Neural cell (in vitro differentiated cells): ENCODE data around the gene APIP. TPM values are rescaled to one million over a fixed set of nuclear protein-coding genes. Genes with fewer than 3 reads are reported as not detected.

Experiments
- H2AFZ ChIP-seq: fragments of 200-600, 300-800 bp; sonication (generic), shearing (Covaris generic); 2 replicates; pipeline ENCODE4 v1.6.0; 2014; ENCODE audit warnings: low read depth, mild to moderate bottlenecking, antibody characterized with exemption, low read length, moderate library complexity
- H3F3A ChIP-seq: fragments of 200-600 bp; shearing (Covaris generic); 2 replicates; pipeline ENCODE4 v1.6.1; 2016; ENCODE audit warnings: mild to moderate bottlenecking, moderate library complexity, mixed read lengths, antibody characterized with exemption, low read length; ENCODE audit not compliant: insufficient read depth, poor library complexity, severe bottlenecking
- H3K27ac ChIP-seq: fragments of 200-600, 300-800 bp; sonication (generic), shearing (Covaris generic); 2 replicates; pipeline ENCODE4 v1.5.1; 2014; ENCODE audit warnings: mild to moderate bottlenecking, low read length, moderate library complexity
- H3K27me3 ChIP-seq: fragments of 300-800, 200-600 bp; sonication (generic), shearing (Covaris generic); 2 replicates; pipeline ENCODE4 v1.6.0; 2014; ENCODE audit warnings: mild to moderate bottlenecking, low read depth, low read length, moderate library complexity; ENCODE audit not compliant: insufficient read depth
- H3K36me3 ChIP-seq: fragments of 300-800, 200-600 bp; sonication (generic), shearing (Covaris generic); 2 replicates; pipeline ENCODE4 v1.5.1; 2014; ENCODE audit warnings: mild to moderate bottlenecking, antibody characterized with exemption, low read length, moderate library complexity; ENCODE audit not compliant: insufficient read depth
- H3K4me2 ChIP-seq: fragments of 300-800, 200-600 bp; sonication (generic), shearing (Covaris generic); 2 replicates; pipeline ENCODE4 v1.6.0; 2014; ENCODE audit warnings: mild to moderate bottlenecking, low read length
- H3K4me3 ChIP-seq: fragments of 300-800, 200-600 bp; sonication (generic), shearing (Covaris generic); 2 replicates; pipeline ENCODE4 v1.5.1; 2014; ENCODE audit warnings: mild to moderate bottlenecking, low read length, moderate library complexity
- H3K79me2 ChIP-seq: fragments of 200-600 bp; shearing (Covaris generic); replicated peaks from 2 replicates; pipeline ENCODE4 v1.6.0; 2014; ENCODE audit warnings: mild to moderate bottlenecking, low read length, moderate library complexity; ENCODE audit not compliant: insufficient read depth
- H3K9ac ChIP-seq: fragments of 300-800, 200-600 bp; sonication (generic), shearing (Covaris generic); 2 replicates; pipeline ENCODE4 v1.6.1; 2016; ENCODE audit warnings: mild to moderate bottlenecking, low read length, mixed read lengths
- H3K9me2 ChIP-seq: fragments of 200-600 bp; shearing (Covaris generic); 2 replicates; pipeline ENCODE4 v1.6.1; 2016; ENCODE audit warnings: mild to moderate bottlenecking, low read length, mixed read lengths; ENCODE audit not compliant: insufficient read depth
- H3K9me3 ChIP-seq: fragments of 200-600, 300-800 bp; sonication (generic), shearing (Covaris generic); 2 replicates; pipeline ENCODE4 v1.6.1; 2016; ENCODE audit warnings: mild to moderate bottlenecking, mixed run types, low read length, moderate library complexity, mixed read lengths
- H4K20me1 ChIP-seq: fragments of 200-600 bp; shearing (Covaris generic); 2 replicates; pipeline ENCODE4 v1.6.1; 2016; ENCODE audit warnings: mild to moderate bottlenecking, mixed run types; ENCODE audit not compliant: insufficient read depth
- EP300 ChIP-seq: fragments of 450-650 bp; conservative IDR thresholded peaks from 2 replicates; pipeline ENCODE4 v1.6.1; 2014; ENCODE audit warnings: antibody characterized with exemption, mild to moderate bottlenecking, moderate library complexity; ENCODE audit not compliant: poor library complexity, severe bottlenecking
- EZH2 ChIP-seq: fragments of 200-600, 300-800 bp; shearing (Covaris generic), sonication (generic); IDR thresholded peaks from 2 replicates; pipeline ENCODE4 v1.6.1; 2014; ENCODE audit warnings: antibody characterized with exemption, low read length, borderline replicate concordance, mild to moderate bottlenecking; ENCODE audit not compliant: insufficient read depth, poor library complexity, severe bottlenecking
- MXI1 ChIP-seq: fragments of 450-650 bp; conservative IDR thresholded peaks from 2 replicates; pipeline ENCODE4 v1.6.1; 2014; ENCODE audit warnings: antibody characterized with exemption, mild to moderate bottlenecking; ENCODE audit not compliant: poor library complexity, severe bottlenecking
- POLR2AphosphoS5 ChIP-seq: IDR thresholded peaks from 2 replicates; pipeline ENCODE4 v1.6.1; 2012
- RAD21 ChIP-seq: fragments of 450-650 bp; conservative IDR thresholded peaks from 2 replicates; pipeline ENCODE4 v1.6.1; 2014; ENCODE audit warnings: antibody characterized with exemption, mild to moderate bottlenecking, moderate library complexity
- SMC3 ChIP-seq: fragments of 450-650 bp; conservative IDR thresholded peaks from 2 replicates; pipeline ENCODE4 v1.6.1; 2014; ENCODE audit warnings: antibody characterized with exemption, mild to moderate bottlenecking, moderate library complexity; ENCODE audit not compliant: poor library complexity
- TAF1 ChIP-seq: IDR thresholded peaks from 2 replicates; pipeline ENCODE4 v1.6.1; 2012; ENCODE audit warnings: low read depth
- polyA plus RNA-seq: library from polyadenylated mRNA; depleted of rRNA; stranded (reverse); fragments of >200 nt; gene quantifications from 2 replicates; pipeline ENCODE4 v1.2.3, GENCODE V29; 2014
- TF ChIP-seq, protein P1 (sequence below): fragments of 450-650 bp; IDR thresholded peaks from 2 replicates; pipeline ENCODE4 v1.5.1; 2014; ENCODE audit warnings: antibody characterized with exemption, mild to moderate bottlenecking, moderate library complexity; ENCODE audit not compliant: poor library complexity, severe bottlenecking
- TF ChIP-seq, protein P2 (sequence below): IDR thresholded peaks from 2 replicates; pipeline ENCODE4 v1.6.1; 2012; ENCODE audit warnings: borderline replicate concordance

Gene APIP
- polyA plus RNA-seq, 1 donor from 2014 or later, result 45.9 TPM

DNA sequence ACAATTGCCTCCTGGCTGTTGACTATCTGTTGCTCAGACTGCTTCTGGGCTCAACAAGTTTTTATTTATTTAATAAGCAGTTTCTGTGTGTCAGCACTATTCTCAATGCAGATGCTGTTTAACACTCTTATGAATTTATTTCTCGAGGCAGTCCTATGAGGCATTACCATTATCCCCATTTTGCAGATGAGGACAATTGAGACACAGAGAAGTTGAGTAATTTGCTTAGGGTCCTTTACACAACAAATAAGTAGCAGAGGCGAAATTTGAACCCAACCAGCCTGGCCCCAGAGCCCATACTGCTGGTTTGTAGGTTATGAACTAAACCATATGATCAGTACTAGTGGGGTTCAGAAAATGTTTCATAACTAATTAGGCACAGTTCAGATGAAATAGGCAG is 58.7 kb downstream of the APIP start:
- Histone ChIP-seq H3K4me3 (no peak overlapping the region), H3K9me2 (no peaks in the 10 kb centered on the region), H3K36me3 (no peaks in the 10 kb centered on the region), H3K79me2 (no peaks in the 10 kb centered on the region), H3K27ac (no peak overlapping the region), H3F3A (no peaks in the 10 kb centered on the region), H2AFZ (no peak overlapping the region), H3K27me3 (no peaks in the 10 kb centered on the region), H3K9me3 (no peaks in the 10 kb centered on the region), H4K20me1 (no peaks in the 10 kb centered on the region), H3K4me2 (no peak overlapping the region), H3K9ac (no peak overlapping the region)
- TF ChIP-seq, protein P1, sequence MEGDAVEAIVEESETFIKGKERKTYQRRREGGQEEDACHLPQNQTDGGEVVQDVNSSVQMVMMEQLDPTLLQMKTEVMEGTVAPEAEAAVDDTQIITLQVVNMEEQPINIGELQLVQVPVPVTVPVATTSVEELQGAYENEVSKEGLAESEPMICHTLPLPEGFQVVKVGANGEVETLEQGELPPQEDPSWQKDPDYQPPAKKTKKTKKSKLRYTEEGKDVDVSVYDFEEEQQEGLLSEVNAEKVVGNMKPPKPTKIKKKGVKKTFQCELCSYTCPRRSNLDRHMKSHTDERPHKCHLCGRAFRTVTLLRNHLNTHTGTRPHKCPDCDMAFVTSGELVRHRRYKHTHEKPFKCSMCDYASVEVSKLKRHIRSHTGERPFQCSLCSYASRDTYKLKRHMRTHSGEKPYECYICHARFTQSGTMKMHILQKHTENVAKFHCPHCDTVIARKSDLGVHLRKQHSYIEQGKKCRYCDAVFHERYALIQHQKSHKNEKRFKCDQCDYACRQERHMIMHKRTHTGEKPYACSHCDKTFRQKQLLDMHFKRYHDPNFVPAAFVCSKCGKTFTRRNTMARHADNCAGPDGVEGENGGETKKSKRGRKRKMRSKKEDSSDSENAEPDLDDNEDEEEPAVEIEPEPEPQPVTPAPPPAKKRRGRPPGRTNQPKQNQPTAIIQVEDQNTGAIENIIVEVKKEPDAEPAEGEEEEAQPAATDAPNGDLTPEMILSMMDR, result no peak
- TF ChIP-seq MXI1 (no peak), POLR2AphosphoS5 (no peak), TAF1 (no peak), SMC3 (no peak), EZH2 (no peak), RAD21 (no peak), EP300 (no peak)
- TF ChIP-seq, protein P2, sequence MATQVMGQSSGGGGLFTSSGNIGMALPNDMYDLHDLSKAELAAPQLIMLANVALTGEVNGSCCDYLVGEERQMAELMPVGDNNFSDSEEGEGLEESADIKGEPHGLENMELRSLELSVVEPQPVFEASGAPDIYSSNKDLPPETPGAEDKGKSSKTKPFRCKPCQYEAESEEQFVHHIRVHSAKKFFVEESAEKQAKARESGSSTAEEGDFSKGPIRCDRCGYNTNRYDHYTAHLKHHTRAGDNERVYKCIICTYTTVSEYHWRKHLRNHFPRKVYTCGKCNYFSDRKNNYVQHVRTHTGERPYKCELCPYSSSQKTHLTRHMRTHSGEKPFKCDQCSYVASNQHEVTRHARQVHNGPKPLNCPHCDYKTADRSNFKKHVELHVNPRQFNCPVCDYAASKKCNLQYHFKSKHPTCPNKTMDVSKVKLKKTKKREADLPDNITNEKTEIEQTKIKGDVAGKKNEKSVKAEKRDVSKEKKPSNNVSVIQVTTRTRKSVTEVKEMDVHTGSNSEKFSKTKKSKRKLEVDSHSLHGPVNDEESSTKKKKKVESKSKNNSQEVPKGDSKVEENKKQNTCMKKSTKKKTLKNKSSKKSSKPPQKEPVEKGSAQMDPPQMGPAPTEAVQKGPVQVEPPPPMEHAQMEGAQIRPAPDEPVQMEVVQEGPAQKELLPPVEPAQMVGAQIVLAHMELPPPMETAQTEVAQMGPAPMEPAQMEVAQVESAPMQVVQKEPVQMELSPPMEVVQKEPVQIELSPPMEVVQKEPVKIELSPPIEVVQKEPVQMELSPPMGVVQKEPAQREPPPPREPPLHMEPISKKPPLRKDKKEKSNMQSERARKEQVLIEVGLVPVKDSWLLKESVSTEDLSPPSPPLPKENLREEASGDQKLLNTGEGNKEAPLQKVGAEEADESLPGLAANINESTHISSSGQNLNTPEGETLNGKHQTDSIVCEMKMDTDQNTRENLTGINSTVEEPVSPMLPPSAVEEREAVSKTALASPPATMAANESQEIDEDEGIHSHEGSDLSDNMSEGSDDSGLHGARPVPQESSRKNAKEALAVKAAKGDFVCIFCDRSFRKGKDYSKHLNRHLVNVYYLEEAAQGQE, result no peak

DNA sequence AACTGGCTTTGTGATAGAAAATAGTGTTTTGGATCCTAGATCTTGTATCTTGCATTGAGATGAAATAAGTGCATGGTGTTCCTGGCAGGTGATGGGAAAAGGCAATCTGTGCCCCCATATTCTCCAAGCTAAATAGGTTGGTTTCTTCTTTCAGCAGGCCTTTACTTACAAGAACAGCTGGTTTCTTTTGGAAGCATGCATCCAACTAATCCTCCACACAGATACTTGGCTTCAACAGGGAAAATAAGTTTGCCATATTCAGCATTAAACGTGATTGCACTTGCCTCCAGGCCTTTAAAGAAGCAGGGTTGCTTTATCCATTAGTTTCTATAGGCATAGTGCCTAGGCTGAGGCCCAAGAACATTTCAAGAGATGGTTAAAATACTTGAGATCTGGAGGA is 59.9 kb downstream of the APIP start:
- Histone ChIP-seq H3K9me3 (no peaks in the 10 kb centered on the region), H3F3A (no peaks in the 10 kb centered on the region), H2AFZ (no peak overlapping the region), H3K9me2 (no peaks in the 10 kb centered on the region), H3K4me3 (no peak overlapping the region), H4K20me1 (no peaks in the 10 kb centered on the region), H3K4me2 (no peak overlapping the region), H3K9ac (no peak overlapping the region), H3K36me3 (no peaks in the 10 kb centered on the region), H3K79me2 (no peaks in the 10 kb centered on the region), H3K27me3 (no peaks in the 10 kb centered on the region), H3K27ac (no peak overlapping the region)
- no peak for TF ChIP-seq MXI1
- no peak for TF ChIP-seq SMC3
- TF ChIP-seq, protein P1, result no peak
- TF ChIP-seq TAF1, result no peak
- no peak for TF ChIP-seq EP300
- TF ChIP-seq EZH2, result no peak
- TF ChIP-seq, protein P2, result no peak
- no peak for TF ChIP-seq RAD21
- no peak for TF ChIP-seq POLR2AphosphoS5
